H9 (cell line): ENCODE measurements around the gene VPS9D1. TPM values are rescaled to one million over a fixed set of nuclear protein-coding genes. Genes with fewer than 3 reads are reported as not detected.

Experiments used
- DNase-seq: peaks from one replicate; pipeline ENCODE4 v3.0.0-alpha.2; 2017
- H2AFZ ChIP-seq: one replicate; pipeline ENCODE4 v1.6.1; 2013; ENCODE audit warnings: mild to moderate bottlenecking, low read length, control low read depth, moderate library complexity
- H2AK5ac ChIP-seq: 2 replicates; pipeline ENCODE4 v1.6.1; 2013; ENCODE audit warnings: low read length, control low read depth, mixed read lengths; ENCODE audit not compliant: insufficient read length
- H2BK120ac ChIP-seq: one replicate; pipeline ENCODE4 v1.6.1; 2013; ENCODE audit warnings: low read depth, mild to moderate bottlenecking, low read length, control low read depth, inconsistent platforms; ENCODE audit not compliant: poor library complexity, severe bottlenecking
- H2BK12ac ChIP-seq: 2 replicates; pipeline ENCODE4 v1.6.1; 2013; ENCODE audit warnings: low read length, control low read depth, mixed read lengths, low read depth; ENCODE audit not compliant: insufficient read length
- H2BK15ac ChIP-seq: 2 replicates; pipeline ENCODE4 v1.6.1; 2013; ENCODE audit warnings: low read depth, low read length, control low read depth
- H2BK20ac ChIP-seq: one replicate; pipeline ENCODE4 v1.6.1; 2013; ENCODE audit warnings: low read depth, mild to moderate bottlenecking, low read length, control low read depth, inconsistent platforms; ENCODE audit not compliant: poor library complexity, severe bottlenecking
- H2BK5ac ChIP-seq: 2 replicates; pipeline ENCODE4 v1.6.1; 2013; ENCODE audit warnings: low read length, control low read depth, mixed read lengths; ENCODE audit not compliant: insufficient read length
- H3K14ac ChIP-seq: 2 replicates; pipeline ENCODE4 v1.6.1; 2013; ENCODE audit warnings: low read length, control low read depth; ENCODE audit not compliant: insufficient read depth
- H3K18ac ChIP-seq: 2 replicates; pipeline ENCODE4 v1.6.1; 2013; ENCODE audit warnings: low read depth, mild to moderate bottlenecking, mixed read lengths, low read length, control low read depth; ENCODE audit not compliant: insufficient read length
- H3K23ac ChIP-seq: 2 replicates; pipeline ENCODE4 v1.6.1; 2013; ENCODE audit warnings: low read length, control low read depth, mixed read lengths, low read depth; ENCODE audit not compliant: insufficient read length
- H3K23me2 ChIP-seq: 2 replicates; pipeline ENCODE4 v1.6.1; 2013; ENCODE audit warnings: low read depth, mild to moderate bottlenecking, mixed read lengths, low read length, control low read depth; ENCODE audit not compliant: insufficient read length, poor library complexity, severe bottlenecking
- H3K27ac ChIP-seq: 2 replicates; pipeline ENCODE4 v1.5.1; 2013; ENCODE audit warnings: low read length, control low read depth, mixed read lengths, low read depth; ENCODE audit not compliant: insufficient read length
- H3K27me3 ChIP-seq: 2 replicates; pipeline ENCODE4 v1.6.1; 2013; ENCODE audit warnings: low read length, control low read depth, inconsistent platforms; ENCODE audit not compliant: insufficient read depth
- H3K4ac ChIP-seq: 2 replicates; pipeline ENCODE4 v1.6.1; 2013; ENCODE audit warnings: low read depth, mild to moderate bottlenecking, control low read depth, inconsistent platforms, low read length, moderate library complexity
- H3K4me1 ChIP-seq: 2 replicates; pipeline ENCODE4 v1.6.1; 2013; ENCODE audit warnings: low read length, control low read depth, inconsistent platforms; ENCODE audit not compliant: insufficient read depth
- H3K4me2 ChIP-seq: 2 replicates; pipeline ENCODE4 v1.6.1; 2013; ENCODE audit warnings: low read length, control low read depth, mixed read lengths; ENCODE audit not compliant: insufficient read length, insufficient read depth
- H3K56ac ChIP-seq: 2 replicates; pipeline ENCODE4 v1.6.1; 2013; ENCODE audit warnings: low read depth, mild to moderate bottlenecking, mixed read lengths, low read length, control low read depth; ENCODE audit not compliant: insufficient read length
- H3K79me1 ChIP-seq: 2 replicates; pipeline ENCODE4 v1.6.1; 2013; ENCODE audit warnings: low read depth, mild to moderate bottlenecking, moderate library complexity, low read length, control low read depth, inconsistent platforms; ENCODE audit not compliant: insufficient read depth, poor library complexity, severe bottlenecking
- H3K79me2 ChIP-seq: 2 replicates; pipeline ENCODE4 v1.6.1; 2013; ENCODE audit warnings: low read length, control low read depth, inconsistent platforms; ENCODE audit not compliant: insufficient read depth
- H3K9ac ChIP-seq: 2 replicates; pipeline ENCODE4 v1.6.1; 2013; ENCODE audit warnings: low read length, control low read depth, mixed read lengths; ENCODE audit not compliant: insufficient read length; ENCODE audit errors: extremely low read depth
- H3K9me3 ChIP-seq: one replicate; pipeline ENCODE4 v1.6.1; 2013; ENCODE audit warnings: low read depth, low read length, inconsistent platforms; ENCODE audit not compliant: control insufficient read depth
- H3T11ph ChIP-seq: one replicate; pipeline ENCODE4 v1.6.1; 2013; ENCODE audit warnings: mild to moderate bottlenecking, low read length, control low read depth, inconsistent platforms
- H4K20me1 ChIP-seq: one replicate; pipeline ENCODE4 v1.6.1; 2013; ENCODE audit not compliant: control insufficient read depth, insufficient read length, insufficient read depth
- H4K5ac ChIP-seq: 2 replicates; pipeline ENCODE4 v1.6.1; 2013; ENCODE audit warnings: low read depth, mild to moderate bottlenecking, mixed read lengths, low read length, control low read depth; ENCODE audit not compliant: insufficient read length
- H4K8ac ChIP-seq: replicated peaks from 2 replicates; pipeline ENCODE4 v1.6.1; 2013; ENCODE audit warnings: low read length, control low read depth, mixed read lengths, low read depth; ENCODE audit not compliant: insufficient read length
- H4K91ac ChIP-seq: 2 replicates; pipeline ENCODE4 v1.6.1; 2013; ENCODE audit warnings: low read depth, mild to moderate bottlenecking, moderate library complexity, mixed read lengths, low read length, control low read depth; ENCODE audit not compliant: insufficient read length
- H3K27ac Mint-ChIP-seq, 3 experiments: 2 replicates in 2 of 3; 3 replicates in 1 of 3; pipeline ENCODE4 v1.8.0; 2020 to 2021; ENCODE audit warnings: mixed read lengths in 3 of 3, mild to moderate bottlenecking in 1 of 3, moderate library complexity in 1 of 3
- H3K27me3 Mint-ChIP-seq: 2 replicates; pipeline ENCODE4 v1.8.0; 2021; ENCODE audit warnings: low read depth, mild to moderate bottlenecking, moderate library complexity, mixed read lengths
- H3K36me3 Mint-ChIP-seq, 3 experiments: 2 replicates in 2 of 3; 3 replicates in 1 of 3; pipeline ENCODE4 v1.8.0; 2020 to 2021; ENCODE audit warnings: low read depth in 3 of 3, mixed read lengths in 3 of 3; ENCODE audit not compliant: insufficient read depth in 1 of 3
- H3K4me1 Mint-ChIP-seq, 2 experiments: 2 replicates each; pipeline ENCODE4 v1.8.0; 2020; ENCODE audit warnings: mixed read lengths in 2 of 2
- H3K4me3 Mint-ChIP-seq, 2 experiments: 2 replicates in 1 of 2; 3 replicates in 1 of 2; pipeline ENCODE4 v1.8.0; 2020 to 2021; ENCODE audit warnings: mild to moderate bottlenecking in 2 of 2, mixed read lengths in 2 of 2, moderate library complexity in 1 of 2
- H3K9me3 Mint-ChIP-seq, 2 experiments: 2 replicates in 1 of 2; 3 replicates in 1 of 2; pipeline ENCODE4 v1.8.0; 2020; ENCODE audit warnings: mild to moderate bottlenecking in 2 of 2, mixed read lengths in 2 of 2, moderate library complexity in 1 of 2
- CTCF ChIP-seq: fragments of 200-600 bp; sonication (generic); conservative IDR thresholded peaks from 3 replicates; pipeline ENCODE4 v1.8.0; 2021; ENCODE audit warnings: antibody characterized with exemption, mild to moderate bottlenecking
- WGBS: extraction: QIAGEN DNeasy Blood & Tissue Kit; methylation state at CpG from one replicate; pipeline ENCODE4 v1.1.7; 2013; ENCODE audit warnings: missing lambda C conversion rate, low lambda C conversion rate, mixed read lengths; ENCODE audit not compliant: insufficient read length; ENCODE audit errors: extremely low coverage; 5-methylcytosine and 5-hydroxymethylcytosine counted together
- total RNA-seq: library from RNA; stranded (reverse); gene quantifications from 2 replicates; pipeline ENCODE4 v1.2.1, GENCODE V29; 2021

Gene VPS9D1
- total RNA-seq, 1 experiment from 2014 or later: 6.0 TPM

GRCh38 chr16:89741342-89742014, 20.8 kb upstream of the VPS9D1 start:
- H3K23me2 ChIP-seq: no peaks in the 10 kb centered on the region
- Mint-ChIP-seq H3K36me3 (peaks cover 54 to 93% (median 84%) of the 10 kb centered on the region in 3 experiments; a peak in 6 of 7 replicates), H3K4me3 (no peak overlapping the region), H3K27me3 (no peaks in the 10 kb centered on the region), H3K4me1 (no peaks in the 10 kb centered on the region), H3K9me3 (no peaks in the 10 kb centered on the region), H3K27ac (peak overlapping the region in 1 of 3 experiments; percentile 14; a peak in 2 of 7 replicates)
- no peak overlapping the region for H2AK5ac ChIP-seq
- no peak overlapping the region for H4K5ac ChIP-seq
- H2AFZ ChIP-seq: no peak overlapping the region
- H3K56ac ChIP-seq: no peak overlapping the region
- H2BK5ac ChIP-seq: no peak overlapping the region
- no peaks in the 10 kb centered on the region for H3K4me1 ChIP-seq
- H3T11ph ChIP-seq: no peak overlapping the region
- no peak overlapping the region for H4K8ac ChIP-seq
- no peaks in the 10 kb centered on the region for H3K79me1 ChIP-seq
- H2BK20ac ChIP-seq: no peak overlapping the region
- no peak overlapping the region for H3K27ac ChIP-seq
- no peak overlapping the region for H3K14ac ChIP-seq
- H3K4ac ChIP-seq: no peak overlapping the region
- H2BK120ac ChIP-seq: no peak overlapping the region
- H2BK12ac ChIP-seq: no peak overlapping the region
- H2BK15ac ChIP-seq: no peak overlapping the region
- H3K79me2 ChIP-seq: no peaks in the 10 kb centered on the region
- WGBS: no CpG with 5 or more reads among the region's 11 CpGs
- no peak overlapping the region for H4K91ac ChIP-seq
- no peak overlapping the region for H3K23ac ChIP-seq
- H4K20me1 ChIP-seq: no peaks in the 10 kb centered on the region
- no peak overlapping the region for H3K4me2 ChIP-seq
- no peak overlapping the region for H3K18ac ChIP-seq
- TF ChIP-seq CTCF: no peak
- no peak for DNase-seq
- H3K9ac ChIP-seq: no peak overlapping the region
- H3K27me3 ChIP-seq: no peaks in the 10 kb centered on the region
- no peaks in the 10 kb centered on the region for H3K9me3 ChIP-seq
